Activated gamma-delta T cell treated with Interleukin-2 at 50 U/mL for 16 hours (primary cell): ENCODE results near the gene AUTS2.

Experiments
- DNase-seq: peaks from one replicate; pipeline ENCODE4 v3.0.0-alpha.2; 2020

AUTS2 gene

DNA sequence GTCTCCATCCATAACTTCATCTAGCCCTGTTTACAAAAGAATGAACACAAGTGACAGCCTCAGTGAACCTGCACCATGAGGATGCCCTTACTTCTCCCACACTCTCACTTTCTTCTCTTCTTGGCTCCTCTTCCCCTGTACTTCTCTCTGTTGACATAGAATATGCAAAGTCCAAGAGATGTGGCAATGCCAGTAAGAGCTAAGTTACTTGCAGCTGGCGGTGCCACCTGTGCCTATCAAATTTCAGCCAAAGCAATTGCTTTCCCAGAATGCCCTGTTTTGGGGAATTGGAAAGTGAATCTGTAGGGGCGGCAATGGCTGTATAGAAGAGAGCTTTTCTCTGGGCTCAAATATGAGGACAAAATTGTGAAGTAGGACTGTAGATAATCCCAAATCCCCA lies 557.8 kb downstream of the AUTS2 start:
- no peak for DNase-seq

DNA sequence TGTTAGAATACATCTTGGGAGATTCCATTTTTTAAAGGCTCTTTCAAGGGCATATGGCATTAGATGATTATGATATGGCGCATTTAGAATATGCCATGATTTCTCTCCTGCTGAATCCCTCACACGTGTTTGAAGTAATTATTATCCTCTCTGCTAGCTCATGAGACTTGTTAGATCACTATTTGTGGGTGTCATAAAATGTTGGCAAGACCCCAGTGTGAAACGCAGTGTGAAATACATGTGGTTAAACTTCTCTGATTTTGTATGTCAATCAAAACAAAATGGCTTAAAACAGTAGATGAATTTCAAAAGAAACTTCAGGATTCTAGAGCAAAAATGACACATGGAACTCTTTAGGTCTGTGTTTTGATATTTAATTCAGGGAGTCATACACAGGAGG lies 560.8 kb downstream of the AUTS2 start:
- no peak for DNase-seq

DNA sequence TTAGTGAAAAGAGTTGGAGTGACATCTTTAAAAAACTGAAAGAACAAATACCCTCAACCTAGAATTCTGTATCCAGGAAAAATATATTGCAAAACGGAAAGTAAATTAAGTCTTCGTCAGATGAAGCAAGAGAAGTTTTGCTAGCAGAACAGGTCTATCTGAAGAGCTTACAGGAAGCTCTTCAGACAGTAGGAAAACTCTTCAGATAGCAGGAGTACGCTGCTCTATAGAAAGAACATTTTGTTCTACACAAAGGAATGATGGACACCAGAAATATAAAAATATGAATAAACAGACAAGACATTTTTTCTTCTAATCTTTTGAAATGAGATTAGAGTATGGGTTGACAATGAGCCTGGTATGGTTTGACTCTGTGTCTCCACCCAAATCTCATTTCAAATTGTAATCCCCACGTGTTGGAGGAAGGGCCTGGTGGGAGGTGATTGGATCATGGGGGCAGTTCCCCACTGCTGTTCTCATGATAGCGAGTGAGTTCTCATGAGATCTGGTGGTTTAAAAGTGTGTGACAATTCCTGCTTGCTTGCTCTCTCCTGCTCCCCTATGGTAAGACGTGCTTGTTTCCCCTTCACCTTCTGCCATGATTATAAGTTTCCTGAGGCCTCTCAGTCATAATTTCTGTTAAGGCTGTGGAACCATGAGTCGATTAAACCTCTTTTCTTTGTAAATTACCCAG lies 567.3 kb downstream of the AUTS2 start:
- DNase-seq, result no peak

DNA sequence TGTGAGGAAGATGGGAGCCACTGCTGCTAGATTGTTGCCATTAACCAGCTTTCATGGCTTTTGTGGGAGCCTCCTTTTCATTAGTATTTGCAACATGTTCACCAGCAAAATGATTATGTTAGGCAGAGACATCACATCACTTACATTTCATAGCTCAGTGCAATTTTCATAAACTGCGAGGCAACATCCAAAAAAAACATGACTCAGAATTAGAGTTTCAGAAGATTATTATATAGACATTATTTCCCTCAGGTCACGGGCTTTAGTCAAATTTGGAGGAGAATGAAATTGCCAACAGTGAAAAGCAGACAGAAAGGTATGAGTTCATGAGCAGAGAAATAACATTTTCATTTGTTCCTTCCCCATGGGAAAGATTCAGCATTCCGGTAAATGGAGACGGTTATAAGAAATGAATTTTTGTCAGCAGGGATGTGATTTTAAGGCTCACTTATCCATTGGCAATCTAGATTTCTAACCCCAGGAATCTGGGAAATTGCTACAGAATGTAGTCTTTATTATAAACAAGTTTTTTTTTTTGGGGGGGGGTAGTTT lies 573.2 kb downstream of the AUTS2 start:
- DNase-seq, result no peak

DNA sequence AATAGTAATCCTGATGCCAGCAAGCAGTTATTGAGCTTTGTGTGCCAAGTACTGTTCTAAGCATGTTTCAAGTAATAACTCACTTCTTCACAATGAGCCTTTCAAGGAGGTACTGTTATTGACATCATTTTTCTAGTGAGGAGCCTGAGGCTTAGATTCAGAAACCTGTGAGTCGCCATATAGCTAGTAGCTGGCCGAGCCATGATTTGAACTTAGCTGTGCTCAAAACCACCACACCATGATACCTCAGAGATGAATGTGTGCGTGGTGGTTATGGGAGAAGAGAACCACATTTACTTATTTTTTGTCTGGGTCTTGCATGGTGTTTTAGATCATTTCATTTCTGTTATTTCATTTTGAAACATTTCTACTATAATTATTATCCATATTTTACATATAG lies 578.9 kb downstream of the AUTS2 start:
- no peak for DNase-seq

DNA sequence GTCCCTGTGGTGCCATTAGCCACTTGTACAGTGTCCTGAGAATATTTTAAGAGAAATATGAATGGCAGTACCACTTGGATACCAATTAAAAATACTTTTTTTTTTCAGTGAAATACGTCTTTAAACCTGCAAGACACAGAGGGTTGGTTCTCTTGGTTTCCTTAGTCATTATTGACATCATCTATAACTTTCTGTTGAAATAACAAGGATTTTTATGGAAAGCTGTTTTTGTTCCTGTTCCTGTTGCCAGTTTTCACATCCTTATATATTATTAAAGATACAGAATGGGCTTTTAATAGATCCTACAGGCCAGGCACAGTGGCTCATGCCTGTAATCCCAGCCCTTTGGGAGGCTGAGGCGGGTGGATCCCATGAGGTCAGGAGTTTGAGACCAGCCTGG lies 579.9 kb downstream of the AUTS2 start:
- no peak for DNase-seq

DNA sequence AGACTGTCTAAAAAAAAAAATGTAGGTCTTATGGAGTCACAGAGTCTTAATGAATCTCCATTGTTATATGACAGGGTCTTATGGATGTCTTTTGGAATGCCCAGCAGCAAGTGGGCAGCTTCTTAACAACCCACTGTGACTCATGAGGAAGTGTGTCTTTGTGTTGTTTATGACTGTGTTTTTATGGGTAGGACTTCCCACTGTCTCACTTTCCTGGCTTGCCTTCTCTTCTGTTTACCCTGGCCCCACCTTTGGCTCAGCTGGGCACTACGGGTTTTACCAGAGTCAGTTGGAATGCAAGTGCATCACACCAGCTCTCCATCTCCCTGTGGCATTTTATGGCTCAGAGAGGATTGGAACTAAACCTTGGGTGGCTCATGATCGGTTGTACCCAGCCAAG lies 580.5 kb downstream of the AUTS2 start:
- DNase-seq, result no peak

DNA sequence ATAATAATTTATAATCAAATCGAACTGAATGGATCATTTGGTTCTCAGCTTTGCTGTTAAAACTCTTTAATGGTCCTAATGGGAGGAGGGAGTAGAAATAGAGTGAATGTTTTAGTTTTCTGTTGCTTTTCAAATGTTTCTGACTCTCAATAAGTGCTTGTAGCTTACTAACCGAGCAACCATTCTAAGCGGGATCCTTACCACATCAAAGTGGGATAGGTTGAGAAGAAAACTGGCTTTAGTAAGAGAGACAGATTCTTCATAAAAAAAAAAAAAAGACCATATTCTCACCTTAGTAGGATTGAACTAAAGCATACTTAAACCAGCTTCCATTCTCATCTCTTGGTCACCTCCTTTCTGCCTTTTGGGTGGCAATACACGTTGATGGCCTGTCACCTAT lies 584.2 kb downstream of the AUTS2 start:
- DNase-seq, result no peak

DNA sequence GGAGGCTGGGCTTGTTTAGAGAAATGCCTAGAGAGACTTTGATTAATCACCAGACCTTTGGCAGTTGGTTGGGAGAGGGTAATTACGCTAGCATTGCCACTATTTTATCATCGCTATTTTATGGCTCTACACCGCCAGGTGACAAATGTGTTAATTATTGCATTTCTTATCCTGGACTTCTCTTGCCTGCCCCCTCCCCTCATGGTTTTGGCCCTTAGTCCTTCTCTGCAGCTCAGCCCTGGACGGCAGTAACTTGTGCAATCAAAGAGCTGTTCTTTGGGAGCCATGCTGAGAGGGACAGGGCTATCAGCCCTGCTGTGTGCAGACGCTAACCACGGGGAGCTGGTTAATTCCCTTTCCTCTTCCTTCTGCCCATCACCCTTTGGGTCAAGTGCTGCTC lies 585.0 kb downstream of the AUTS2 start:
- no peak for DNase-seq

DNA sequence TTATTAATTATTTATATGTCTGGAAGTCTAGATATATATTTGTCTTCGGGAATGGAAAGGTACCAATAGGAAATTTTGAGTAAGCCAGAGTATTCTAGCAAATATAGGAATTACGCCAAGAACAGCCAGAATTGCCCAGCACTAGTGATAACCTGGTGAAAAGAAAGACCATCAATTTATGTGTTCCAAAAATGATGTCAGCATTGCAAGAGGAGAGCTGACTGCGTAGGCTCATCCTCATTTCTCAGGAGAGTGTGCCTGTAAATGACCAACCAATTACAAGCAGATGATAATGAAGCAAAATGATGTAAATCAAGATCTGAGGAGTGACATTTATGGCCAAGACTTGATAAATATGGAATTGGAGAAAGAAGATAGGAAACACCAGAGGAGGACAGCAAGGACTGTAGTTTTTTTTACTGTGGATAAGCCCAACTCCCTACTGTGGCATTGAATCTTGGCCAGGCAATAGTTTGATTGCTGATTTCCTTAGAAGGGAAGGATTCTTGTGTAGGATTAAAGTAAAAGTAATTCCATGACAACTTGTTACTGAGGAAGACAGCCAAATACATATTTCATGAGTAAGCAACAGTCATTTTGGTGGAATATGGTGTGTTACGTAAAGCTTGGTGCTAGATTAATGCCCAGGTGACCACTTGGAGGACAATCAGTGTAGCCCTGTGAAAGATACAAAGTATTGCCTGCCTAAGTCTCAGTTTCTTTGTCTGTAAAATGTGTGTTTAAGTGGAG lies 590.8 kb downstream of the AUTS2 start:
- no peak for DNase-seq

DNA sequence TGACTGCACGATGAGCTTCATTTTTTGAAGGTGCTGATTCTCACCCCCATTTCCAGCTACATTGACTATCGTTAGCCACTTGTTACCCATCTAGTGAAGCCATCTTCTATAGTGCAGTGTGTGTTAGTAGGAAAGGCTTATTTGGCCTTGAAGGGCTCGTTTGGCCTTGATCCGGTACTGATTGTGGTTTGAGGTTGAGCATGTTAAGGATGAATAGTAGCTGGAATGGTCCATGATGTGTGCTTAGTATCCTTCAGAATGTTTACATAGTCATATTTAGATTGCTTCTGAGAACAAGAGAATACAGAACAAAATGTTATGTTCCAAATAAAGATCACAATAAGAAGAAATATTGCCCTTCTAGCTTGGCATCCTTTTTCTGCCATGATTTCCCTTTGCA lies 591.5 kb downstream of the AUTS2 start:
- no peak for DNase-seq

DNA sequence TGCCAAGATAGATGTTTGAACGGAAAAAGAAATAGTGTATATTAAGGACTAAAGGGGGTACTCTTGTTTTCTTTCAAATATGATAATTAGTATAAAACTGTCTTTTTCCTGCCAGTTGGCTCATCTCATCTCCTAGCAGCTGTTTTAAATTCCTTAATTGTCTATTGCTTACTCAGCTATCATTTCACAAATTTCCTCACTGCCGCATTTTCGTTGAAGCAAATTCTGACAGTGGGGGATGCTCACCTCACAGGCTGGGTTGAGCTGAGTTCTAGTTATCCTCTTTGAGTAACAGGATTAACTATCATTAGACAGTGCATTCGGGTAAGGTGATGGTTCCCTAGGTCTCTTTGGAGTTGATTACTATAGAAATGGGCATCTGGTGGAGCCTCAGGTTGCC lies 592.0 kb downstream of the AUTS2 start:
- no peak for DNase-seq

DNA sequence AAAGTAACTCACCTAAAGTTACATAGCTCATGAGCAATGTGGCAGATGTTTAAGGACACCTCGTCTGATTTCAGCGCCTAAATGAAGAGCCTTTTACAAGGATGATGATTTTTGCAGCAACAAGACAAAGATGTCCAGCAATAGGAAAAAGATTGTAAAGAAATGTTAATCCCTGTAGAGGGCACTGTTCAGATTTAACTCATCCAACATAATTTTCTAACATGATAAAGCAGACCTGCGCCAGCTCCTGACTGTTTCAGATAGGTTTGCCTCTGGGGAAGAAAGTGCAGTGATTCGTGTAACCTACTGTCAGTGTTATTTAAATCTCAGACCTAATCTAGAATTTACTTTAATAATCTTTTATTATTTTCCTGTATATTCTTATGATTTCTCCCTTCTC lies 595.2 kb downstream of the AUTS2 start:
- no peak for DNase-seq

DNA sequence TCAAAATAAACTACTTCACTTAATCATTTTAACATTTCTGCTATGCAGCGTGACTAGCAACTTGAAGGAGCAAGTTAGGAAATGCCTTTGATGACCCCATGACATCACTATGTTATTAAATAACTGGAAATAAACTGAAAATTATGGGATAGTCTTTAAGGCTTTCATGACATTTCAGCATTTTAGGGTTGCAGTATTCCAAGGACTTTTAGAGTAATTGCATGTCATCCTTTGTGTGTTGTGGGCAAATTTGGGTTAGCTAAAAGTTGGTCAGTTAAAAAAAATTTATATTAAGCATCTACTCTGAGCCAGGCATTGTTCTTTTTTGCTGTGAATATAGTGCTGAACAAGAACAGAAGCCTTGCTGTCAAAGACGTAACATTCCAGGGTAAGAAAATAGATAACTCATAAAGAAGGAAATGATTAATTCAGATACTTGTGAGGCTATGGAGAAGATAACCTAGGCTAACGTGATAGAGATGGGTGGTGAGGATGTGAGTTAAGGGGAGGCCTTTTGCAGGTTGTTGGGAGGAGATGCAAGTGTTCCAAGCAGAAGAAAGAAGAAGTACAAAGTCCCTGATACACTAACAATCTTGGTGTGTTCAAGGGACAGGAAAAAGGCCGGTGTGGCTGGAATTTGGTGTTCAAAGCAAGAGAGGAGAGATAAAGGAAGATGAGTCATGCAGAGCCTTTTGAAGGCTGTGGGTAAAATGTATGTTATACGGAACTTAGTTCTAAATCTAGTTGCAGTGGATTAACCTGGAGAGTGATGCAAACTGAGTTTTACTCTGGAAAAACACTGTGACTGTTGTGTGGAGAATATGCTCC lies 610.2 kb downstream of the AUTS2 start:
- no peak for DNase-seq

DNA sequence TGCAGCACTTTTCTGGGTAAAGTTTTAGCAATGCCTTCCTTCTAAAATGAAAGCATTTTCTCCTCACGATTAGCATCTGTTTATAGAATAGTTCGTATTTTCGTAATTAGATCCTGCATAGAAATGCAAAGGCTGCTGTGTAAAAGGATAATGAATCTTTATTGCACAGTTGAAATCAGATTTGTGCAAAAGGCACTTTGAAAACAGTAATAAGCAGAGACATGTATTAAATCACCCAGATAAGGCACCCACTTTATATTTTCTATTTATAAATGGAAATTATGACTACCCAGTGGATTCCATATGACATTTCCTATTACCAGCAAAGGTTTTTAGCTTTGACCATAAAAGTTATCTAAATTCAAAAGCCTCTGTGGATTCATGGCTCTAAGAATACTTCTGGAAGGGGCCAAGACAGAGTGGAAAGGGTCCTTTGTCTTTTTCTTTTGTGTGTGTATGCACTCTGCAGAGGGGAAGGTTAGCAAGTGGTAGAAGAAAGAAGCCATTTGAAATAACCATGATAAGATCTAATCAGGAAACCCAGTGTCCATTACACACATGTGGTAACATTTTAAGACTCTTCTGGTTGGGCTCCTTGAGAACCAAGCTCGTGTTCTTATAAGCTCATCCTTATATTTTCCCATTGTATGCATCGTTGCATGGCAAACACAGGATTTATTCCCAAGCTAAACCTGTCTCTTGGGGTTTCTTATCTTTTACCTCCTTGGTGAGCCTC lies 612.1 kb downstream of the AUTS2 start:
- no peak for DNase-seq

DNA sequence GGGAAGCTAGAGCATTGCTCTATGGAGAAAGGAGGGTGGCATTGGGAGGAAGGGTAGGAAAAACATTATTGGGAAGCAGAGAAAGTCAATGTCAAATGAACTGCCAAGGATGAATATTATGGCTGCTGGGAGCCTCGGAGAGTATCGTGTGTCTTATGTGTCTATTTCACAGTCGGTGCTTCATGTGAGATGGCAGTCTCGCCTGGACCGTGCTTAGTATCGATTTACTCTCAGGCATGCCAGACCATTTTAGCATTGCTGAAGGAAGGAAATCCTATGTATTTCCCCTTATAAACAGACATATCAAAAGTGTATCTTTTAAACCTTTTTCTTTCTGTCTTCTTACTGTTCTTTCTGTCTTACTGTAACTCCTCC lies 612.6 kb downstream of the AUTS2 start:
- DNase-seq, result no peak

DNA sequence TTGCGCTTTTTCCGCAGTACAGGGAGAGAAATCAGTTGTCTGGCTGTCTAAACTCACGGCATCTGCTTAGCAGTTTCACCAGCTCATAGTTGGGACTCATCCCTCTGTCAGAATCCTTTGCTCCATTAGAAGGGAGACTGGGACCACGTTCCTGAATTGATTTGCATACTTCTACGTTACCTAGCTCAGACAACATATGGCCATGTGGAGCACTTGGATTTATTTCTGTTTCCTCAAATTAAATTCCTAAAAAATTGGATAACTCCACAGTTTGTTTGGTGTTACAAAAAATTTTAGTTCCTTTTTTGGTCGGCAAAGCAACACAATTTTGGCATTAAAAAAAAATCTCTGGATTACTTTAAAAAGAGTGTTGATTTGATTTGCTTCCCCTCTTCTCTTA lies 614.0 kb downstream of the AUTS2 start:
- no peak for DNase-seq

DNA sequence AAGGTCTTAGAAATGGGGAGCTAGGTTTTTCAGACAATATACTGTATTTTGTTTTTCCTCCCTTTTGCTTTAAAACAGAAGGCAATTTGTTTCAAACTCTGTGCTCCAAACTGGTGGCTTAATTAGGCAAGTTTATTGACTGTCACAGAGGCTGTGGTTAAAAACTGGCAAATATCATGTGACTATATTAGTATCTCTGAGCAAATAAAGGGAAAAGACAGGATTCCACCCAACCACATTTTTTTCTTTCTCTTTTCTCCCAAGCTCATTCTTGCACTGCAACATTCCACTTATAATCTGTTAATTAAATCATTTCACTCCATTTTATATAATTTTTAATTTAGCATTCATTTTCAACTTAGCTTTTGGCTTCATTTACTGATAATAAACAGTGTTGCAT lies 615.8 kb downstream of the AUTS2 start:
- DNase-seq, result no peak

DNA sequence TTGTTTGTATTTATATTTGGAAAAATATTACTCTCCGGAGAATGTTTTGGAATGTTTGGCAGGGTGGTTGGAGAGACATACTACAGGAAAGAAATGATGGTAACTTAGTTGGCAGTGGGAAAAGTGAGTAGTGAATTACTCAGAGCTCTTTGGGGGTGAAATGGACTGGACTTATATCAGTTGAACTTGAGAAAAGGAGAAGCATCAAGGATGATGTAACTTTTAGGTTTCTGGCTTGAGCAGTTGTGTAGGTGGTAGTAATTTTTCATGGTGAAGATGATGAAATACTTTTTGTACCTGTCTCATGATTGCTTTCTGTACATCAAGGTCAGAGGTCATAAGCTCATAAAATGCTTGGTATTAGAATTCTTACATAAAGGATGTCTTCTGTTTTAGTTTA lies 617.2 kb downstream of the AUTS2 start:
- DNase-seq, result no peak

DNA sequence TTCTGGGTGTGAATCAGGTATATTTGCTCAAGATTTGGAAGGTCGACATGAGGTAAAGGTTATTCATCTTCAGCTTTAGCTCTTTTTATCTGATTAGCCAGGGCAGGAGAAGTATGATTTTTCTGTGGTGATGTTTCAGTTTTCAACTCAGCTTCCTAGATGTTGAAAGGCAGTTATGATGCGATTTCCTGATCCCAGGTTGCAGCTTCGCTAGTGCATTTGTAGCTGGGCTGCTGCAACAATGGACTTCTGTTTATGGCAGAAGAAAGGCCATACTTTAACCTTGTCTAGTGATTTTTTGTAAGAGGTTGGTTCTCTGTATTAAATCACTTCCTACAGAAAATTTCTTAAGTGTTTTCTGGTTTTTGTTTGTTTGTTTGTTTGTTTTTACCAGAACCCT lies 619.3 kb downstream of the AUTS2 start:
- no peak for DNase-seq

DNA sequence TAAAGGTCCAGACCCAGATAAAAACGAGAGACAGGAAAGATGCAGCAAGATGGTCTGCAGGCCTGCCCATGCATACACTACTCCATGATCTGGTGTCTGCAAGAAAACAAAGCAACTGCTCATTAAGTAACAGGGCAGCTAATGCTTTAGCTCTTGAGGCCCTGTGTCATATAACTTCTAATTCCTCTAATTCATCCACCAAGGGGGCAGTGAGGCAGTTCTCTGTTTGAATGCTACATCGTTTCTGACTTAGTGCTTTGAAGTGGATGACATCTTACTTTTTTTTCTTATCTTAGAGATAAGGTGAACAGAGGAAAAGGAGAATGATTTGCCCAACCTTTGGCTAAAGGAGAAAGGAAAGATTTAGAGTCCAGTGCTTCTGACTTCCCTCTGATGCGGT lies 619.7 kb downstream of the AUTS2 start:
- DNase-seq, result no peak

DNA sequence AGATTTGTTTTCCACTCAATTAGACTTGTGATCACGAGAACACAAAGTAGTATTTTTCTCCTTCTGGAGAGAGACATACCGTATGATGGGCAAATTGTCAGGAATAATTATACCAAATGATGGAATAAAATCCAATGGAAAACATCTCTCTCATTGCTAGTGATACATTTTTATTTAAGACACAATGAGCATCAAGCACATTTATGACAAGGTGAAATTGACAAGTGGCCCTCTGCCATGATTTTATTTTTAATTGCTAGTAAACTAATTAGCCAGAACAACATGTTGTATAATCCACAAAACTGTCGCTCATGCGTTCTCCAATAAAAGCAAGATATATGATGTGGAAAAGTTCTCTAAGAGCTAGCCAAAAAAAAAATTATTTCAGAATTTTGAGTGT lies 620.8 kb downstream of the AUTS2 start:
- DNase-seq, result no peak

DNA sequence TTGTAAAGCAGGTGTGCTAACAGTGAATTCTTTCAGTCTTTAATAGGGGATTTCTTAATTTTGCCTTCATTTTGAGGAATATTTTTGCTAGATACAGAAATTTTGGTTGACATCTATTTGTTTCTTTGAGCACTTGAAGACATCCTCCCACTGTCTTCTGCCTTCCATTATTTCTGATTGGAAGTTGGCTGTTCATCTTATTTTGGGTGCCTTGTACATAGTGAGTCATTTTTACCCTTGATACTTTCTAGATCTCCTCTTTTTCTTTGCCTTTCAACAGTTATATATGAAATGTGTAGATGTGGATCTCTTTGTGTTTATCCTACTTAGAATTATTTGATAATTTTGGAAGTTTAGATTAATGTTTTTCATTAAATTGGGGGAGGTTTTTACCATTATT lies 631.0 kb downstream of the AUTS2 start:
- DNase-seq, result no peak
